ENCODE results near the gene TXNDC8.
"Not testable (repeated sequence)": the region's sequence is repeated elsewhere in the genome, so short reads cannot be mapped to it uniquely, and the experiment has no call there.

The TXNDC8 gene

GRCh38 chr9:110317911-110318310, 19.8 kb downstream of the TXNDC8 start:
- Mint-ChIP-seq H3K9me3 (no peaks in the 10 kb centered on the region), H3K4me1 (ENCODE audit: low read depth in 2 of 2) (peaks cover 7% of the 10 kb centered on the region in 2 donors), H3K36me3 (ENCODE audit: insufficient read depth) (no peaks in the 10 kb centered on the region), H3K27ac (no peak overlapping the region), H3K27me3 (peaks cover 7 to 17% of the 10 kb centered on the region in 2 donors), H3K4me3 (no peak overlapping the region)
- DNase-seq = no peak
- no peak for ATAC-seq (replicated peaks)

DNA sequence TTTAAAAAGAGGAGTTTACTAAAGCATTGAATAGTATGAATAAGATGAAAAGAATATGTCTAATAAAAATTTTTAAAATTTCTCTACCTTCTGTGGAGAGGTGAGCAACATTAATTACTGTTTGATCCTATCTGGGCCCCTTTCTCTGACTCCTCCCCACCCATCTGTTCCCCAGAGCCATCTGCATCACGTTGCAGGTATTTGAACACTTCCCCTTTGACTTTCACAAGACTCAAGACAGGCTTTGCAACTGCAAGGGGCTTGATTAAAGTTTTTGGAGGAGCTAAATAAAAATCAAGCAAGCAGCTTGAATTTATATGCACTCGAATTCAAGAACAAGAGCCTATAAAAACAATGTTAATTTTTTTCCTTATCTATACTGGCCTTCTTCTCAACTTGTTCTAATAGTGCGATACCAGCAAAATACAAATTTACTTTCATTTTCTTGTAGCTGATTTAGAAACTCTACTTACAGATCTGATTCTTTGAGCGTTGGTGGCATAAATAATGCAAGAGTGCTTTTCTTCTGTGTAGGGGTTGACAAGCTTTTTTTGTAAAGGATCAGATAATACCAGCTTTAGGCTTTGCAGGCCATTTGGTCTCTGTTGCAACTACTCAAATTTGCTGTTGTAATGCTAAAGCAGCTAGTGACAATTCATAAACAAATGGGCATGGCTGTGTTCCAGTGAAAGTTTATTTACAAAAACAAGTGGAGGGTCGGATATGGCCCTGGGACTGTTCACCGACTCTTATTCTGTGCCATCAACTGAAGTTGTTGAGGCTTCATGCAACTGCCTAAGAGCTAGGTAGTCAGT, 21.2 kb downstream of the TXNDC8 start:
- Mint-ChIP-seq H3K36me3 (ENCODE audit: insufficient read depth) (no peaks in the 10 kb centered on the region), H3K4me3 (peak overlapping the region; percentile 17 to 31), H3K4me1 (ENCODE audit: low read depth in 2 of 2) (peaks cover 7% of the 10 kb centered on the region in 2 donors), H3K27ac (no peak overlapping the region), H3K9me3 (no peaks in the 10 kb centered on the region), H3K27me3 (peaks cover 7 to 9% of the 10 kb centered on the region in 2 donors)
- DNase-seq (no peak), ATAC-seq (replicated peaks) (no peak)

DNA sequence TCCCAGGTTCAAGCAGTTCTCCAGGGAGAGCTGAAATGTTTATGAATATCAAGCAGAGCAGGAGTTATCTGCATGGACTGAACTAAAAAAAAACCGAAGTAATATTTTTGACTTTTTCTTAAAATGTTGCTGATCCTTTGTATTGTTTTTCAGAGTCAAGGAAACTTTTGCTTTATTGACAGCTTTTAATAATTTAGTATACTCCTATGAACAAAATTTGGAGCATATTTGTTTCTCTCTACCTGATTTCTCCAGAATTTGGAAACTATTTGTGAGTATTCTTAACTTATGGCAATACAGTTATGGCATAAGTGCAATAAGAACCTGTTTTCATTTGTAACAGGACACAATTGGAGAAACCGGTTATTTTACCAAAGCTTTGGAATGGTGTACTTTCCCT, 25.7 kb downstream of the TXNDC8 start:
- not testable (repeated sequence) for H3K4me3 Mint-ChIP-seq; H3K9me3 Mint-ChIP-seq; H3K27ac Mint-ChIP-seq; H3K36me3 Mint-ChIP-seq (ENCODE audit: insufficient read depth); DNase-seq; ATAC-seq (replicated peaks)
- peaks cover 0 to 22% of the 10 kb centered on the region in 2 donors for H3K27me3 Mint-ChIP-seq
- peaks cover 7 to 12% of the 10 kb centered on the region in 2 donors for H3K4me1 Mint-ChIP-seq (ENCODE audit: low read depth in 2 of 2)

DNA sequence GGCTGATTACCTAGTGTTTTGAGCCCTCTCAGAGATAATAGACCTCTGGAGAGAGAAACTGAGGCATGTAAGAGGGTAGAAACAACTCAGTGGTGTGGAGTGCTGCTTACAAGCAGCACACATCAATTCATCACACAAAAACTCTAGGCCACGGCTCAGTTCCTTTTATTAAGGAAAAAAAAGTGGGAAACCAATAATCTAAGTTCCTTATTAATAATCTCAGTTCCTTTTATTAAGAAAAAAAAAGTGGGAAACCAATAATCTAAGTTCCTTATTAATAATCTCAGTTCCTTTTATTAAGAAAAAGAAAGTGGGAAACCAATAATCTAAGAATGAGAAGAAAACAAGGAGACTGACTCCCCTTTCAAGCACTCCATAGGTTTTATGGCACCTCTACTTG, 28.0 kb downstream of the TXNDC8 start:
- no peak overlapping the region for H3K27ac Mint-ChIP-seq
- DNase-seq (no peak), ATAC-seq (replicated peaks) (no peak)
- peaks cover 9 to 20% of the 10 kb centered on the region in 2 donors for H3K27me3 Mint-ChIP-seq
- peaks cover under 1% of the 10 kb centered on the region for H3K36me3 Mint-ChIP-seq (ENCODE audit: insufficient read depth)
- H3K9me3 Mint-ChIP-seq = no peaks in the 10 kb centered on the region
- peaks cover 0 to 5% of the 10 kb centered on the region in 2 donors for H3K4me1 Mint-ChIP-seq (ENCODE audit: low read depth in 2 of 2)
- H3K4me3 Mint-ChIP-seq = no peak overlapping the region

DNA sequence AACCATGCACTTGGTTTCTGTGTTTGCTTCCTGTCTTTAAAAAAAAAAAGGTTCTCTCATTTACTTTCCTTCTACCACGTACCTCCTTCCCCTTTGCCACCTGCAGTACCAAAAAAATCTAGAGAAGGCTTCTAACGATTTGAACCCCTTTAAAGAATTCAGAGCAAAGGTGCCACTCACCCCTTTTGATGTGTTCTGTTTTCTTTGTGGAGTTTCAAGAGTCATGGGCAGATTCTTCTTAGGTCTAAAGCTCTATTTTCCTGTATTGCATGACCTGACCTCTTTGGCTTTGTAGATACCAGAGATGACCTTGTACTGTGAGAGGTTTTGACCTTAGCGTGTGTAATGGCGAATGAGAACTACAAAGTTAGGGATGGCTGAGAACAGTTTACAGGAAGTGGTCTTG, 29.0 kb downstream of the TXNDC8 start:
- ATAC-seq (replicated peaks) = no peak
- Mint-ChIP-seq H3K4me3 (no peak overlapping the region), H3K9me3 (no peaks in the 10 kb centered on the region), H3K36me3 (ENCODE audit: insufficient read depth) (peaks cover 2% of the 10 kb centered on the region), H3K27ac (no peak overlapping the region), H3K4me1 (ENCODE audit: low read depth in 2 of 2) (peaks cover 0 to 5% of the 10 kb centered on the region in 2 donors), H3K27me3 (peaks cover 9 to 20% of the 10 kb centered on the region in 2 donors)
- no peak for DNase-seq

DNA sequence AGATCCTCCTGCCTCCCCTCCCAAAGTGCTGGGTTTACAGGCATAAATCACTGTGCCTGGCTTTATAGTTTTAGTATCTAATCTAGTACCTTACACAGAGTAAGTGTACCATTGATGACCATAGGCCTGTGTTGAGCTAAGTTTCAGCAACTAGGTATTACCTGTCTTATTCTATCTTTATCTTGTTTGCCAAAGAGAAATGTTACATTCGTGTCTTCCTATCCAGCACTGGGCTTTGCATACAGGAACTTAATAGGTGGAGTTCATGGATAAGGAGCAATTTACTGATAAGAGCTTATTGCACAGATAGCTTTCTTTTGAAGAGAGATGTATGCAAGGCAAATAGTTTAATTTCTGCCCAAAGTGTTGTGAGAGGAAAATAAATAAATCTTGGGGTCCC, 30.5 kb downstream of the TXNDC8 start:
- ATAC-seq (replicated peaks) = no peak
- no peak overlapping the region for H3K27ac Mint-ChIP-seq
- DNase-seq = no peak
- H3K4me1 Mint-ChIP-seq (ENCODE audit: low read depth in 2 of 2) = peaks cover 0 to 5% of the 10 kb centered on the region in 2 donors
- H3K9me3 Mint-ChIP-seq = no peaks in the 10 kb centered on the region
- H3K4me3 Mint-ChIP-seq = no peak overlapping the region
- H3K27me3 Mint-ChIP-seq = peaks cover 20 to 27% of the 10 kb centered on the region in 2 donors
- H3K36me3 Mint-ChIP-seq (ENCODE audit: insufficient read depth) = peaks cover 2% of the 10 kb centered on the region

- H3K4me3 Mint-ChIP-seq = no peak overlapping the region
- H3K27me3 Mint-ChIP-seq = peaks cover 24 to 30% of the 10 kb centered on the region in 2 donors
- DNase-seq (no peak), ATAC-seq (replicated peaks) (no peak)
- H3K4me1 Mint-ChIP-seq (ENCODE audit: low read depth in 2 of 2) = no peaks in the 10 kb centered on the region
- H3K27ac Mint-ChIP-seq = no peak overlapping the region
- no peaks in the 10 kb centered on the region for H3K9me3 Mint-ChIP-seq
- peaks cover 2% of the 10 kb centered on the region for H3K36me3 Mint-ChIP-seq (ENCODE audit: insufficient read depth)
These were observed 34.5 kb downstream of the TXNDC8 start for GRCh38 chr9:110303133-110303532.

GRCh38 chr9:110298043-110298605, 39.5 kb downstream of the TXNDC8 start:
- H3K9me3 Mint-ChIP-seq = no peaks in the 10 kb centered on the region
- H3K27me3 Mint-ChIP-seq = peaks cover 36% of the 10 kb centered on the region in 2 donors
- no peak overlapping the region for H3K4me3 Mint-ChIP-seq
- H3K36me3 Mint-ChIP-seq (ENCODE audit: insufficient read depth) = no peaks in the 10 kb centered on the region
- ATAC-seq (replicated peaks) (no peak), DNase-seq (no peak)
- no peak overlapping the region for H3K27ac Mint-ChIP-seq
- H3K4me1 Mint-ChIP-seq (ENCODE audit: low read depth in 2 of 2) = no peaks in the 10 kb centered on the region

- H3K36me3 Mint-ChIP-seq (ENCODE audit: insufficient read depth) = no peaks in the 10 kb centered on the region
- no peak overlapping the region for H3K4me3 Mint-ChIP-seq
- no peaks in the 10 kb centered on the region for H3K9me3 Mint-ChIP-seq
- DNase-seq (no peak), ATAC-seq (replicated peaks) (no peak)
- H3K27me3 Mint-ChIP-seq = peaks cover 16 to 29% of the 10 kb centered on the region in 2 donors
- H3K4me1 Mint-ChIP-seq (ENCODE audit: low read depth in 2 of 2) = no peaks in the 10 kb centered on the region
- H3K27ac Mint-ChIP-seq = no peak overlapping the region
These were observed 44.4 kb downstream of the TXNDC8 start for GRCh38 chr9:110293248-110293647.

DNA sequence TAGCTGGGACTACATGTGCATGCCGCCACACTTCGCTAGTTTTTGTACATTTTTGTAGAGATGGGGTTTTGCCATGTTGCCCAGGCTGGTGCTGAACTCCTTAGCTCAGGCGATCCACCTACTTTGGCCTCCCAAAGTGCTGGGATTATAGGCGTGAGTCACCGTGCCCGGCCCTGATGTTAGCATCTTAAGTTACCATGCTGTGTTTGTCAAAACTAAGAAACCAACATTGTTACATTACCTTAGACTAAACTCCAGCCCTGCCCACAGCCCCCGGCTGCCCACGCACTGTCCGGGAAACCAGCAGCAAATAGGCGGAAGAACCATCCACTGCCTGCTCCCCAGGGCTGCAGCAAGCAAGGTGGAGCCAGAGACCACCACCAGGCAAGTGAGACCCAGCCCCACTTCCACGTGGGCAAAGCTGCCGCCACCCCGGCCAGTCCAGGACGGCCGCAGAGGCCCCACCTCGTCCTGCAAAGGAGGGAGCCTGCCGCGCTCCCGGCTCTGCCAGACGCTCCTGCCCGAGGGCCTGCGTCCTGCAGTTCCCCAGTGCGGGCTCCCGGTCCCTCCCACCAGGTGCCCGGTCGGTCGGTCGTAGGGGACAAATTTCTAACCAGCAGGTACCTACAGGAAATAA, 45.6 kb downstream of the TXNDC8 start:
- H3K27me3 Mint-ChIP-seq = peaks cover 16 to 29% of the 10 kb centered on the region in 2 donors
- no peaks in the 10 kb centered on the region for H3K9me3 Mint-ChIP-seq
- DNase-seq = no peak
- no peaks in the 10 kb centered on the region for H3K36me3 Mint-ChIP-seq (ENCODE audit: insufficient read depth)
- no peak for ATAC-seq (replicated peaks)
- no peak overlapping the region for H3K4me3 Mint-ChIP-seq
- H3K4me1 Mint-ChIP-seq (ENCODE audit: low read depth in 2 of 2) = no peaks in the 10 kb centered on the region
- no peak overlapping the region for H3K27ac Mint-ChIP-seq

GRCh38 chr9:110290001-110290400, 47.7 kb downstream of the TXNDC8 start:
- Mint-ChIP-seq H3K27me3 (peaks cover 16 to 28% of the 10 kb centered on the region in 2 donors), H3K4me1 (ENCODE audit: low read depth in 2 of 2) (no peaks in the 10 kb centered on the region), H3K36me3 (ENCODE audit: insufficient read depth) (no peaks in the 10 kb centered on the region), H3K4me3 (no peak overlapping the region), H3K9me3 (no peaks in the 10 kb centered on the region), H3K27ac (no peak overlapping the region)
- ATAC-seq (replicated peaks) (no peak), DNase-seq (no peak)

GRCh38 chr9:110288503-110288902, 49.2 kb downstream of the TXNDC8 start:
- H3K4me1 Mint-ChIP-seq (ENCODE audit: low read depth in 2 of 2) = no peaks in the 10 kb centered on the region
- no peak for DNase-seq
- no peak overlapping the region for H3K4me3 Mint-ChIP-seq
- H3K36me3 Mint-ChIP-seq (ENCODE audit: insufficient read depth) = no peaks in the 10 kb centered on the region
- H3K27me3 Mint-ChIP-seq = peaks cover 13 to 24% of the 10 kb centered on the region in 2 donors
- no peak for ATAC-seq (replicated peaks)
- H3K27ac Mint-ChIP-seq = no peak overlapping the region
- no peaks in the 10 kb centered on the region for H3K9me3 Mint-ChIP-seq

DNA sequence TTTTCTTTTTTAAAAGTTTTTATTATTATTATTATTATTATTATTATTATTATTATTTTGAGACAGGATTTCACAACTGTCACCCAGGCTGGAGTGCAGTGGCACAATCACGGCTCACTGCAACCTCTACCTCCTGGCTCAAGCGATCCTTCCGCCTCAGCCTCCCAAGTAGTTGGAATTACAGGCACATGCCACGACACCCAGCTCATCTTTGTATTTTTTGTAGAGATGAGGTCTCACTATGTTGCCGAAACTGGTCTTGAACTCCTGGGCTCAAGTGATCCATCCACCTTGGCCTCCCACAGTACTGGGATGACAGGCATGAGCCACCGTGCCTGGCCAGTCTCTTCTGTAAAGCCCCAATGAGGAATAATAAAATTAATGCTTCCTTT, 50.4 kb downstream of the TXNDC8 start:
- Mint-ChIP-seq H3K36me3 (ENCODE audit: insufficient read depth) (no peaks in the 10 kb centered on the region), H3K4me1 (ENCODE audit: low read depth in 2 of 2) (no peaks in the 10 kb centered on the region), H3K9me3 (no peaks in the 10 kb centered on the region), H3K27ac (no peak overlapping the region), H3K27me3 (peaks cover 14 to 22% of the 10 kb centered on the region in 2 donors), H3K4me3 (no peak overlapping the region)
- DNase-seq (no peak), ATAC-seq (replicated peaks) (no peak)
